GM06990 (cell line): Measurements from ENCODE around the gene PRICKLE2.

Source experiments
- DNase-seq: peaks from one replicate; pipeline ENCODE4 v3.0.0-alpha.2; 2011; ENCODE audit not compliant: insufficient read length; ENCODE audit errors: extremely low read depth
- H3K27me3 ChIP-seq: replicated peaks from 2 replicates; pipeline ENCODE4 v1.6.0; 2011; ENCODE audit warnings: low read length; ENCODE audit not compliant: control insufficient read depth, insufficient read depth
- H3K36me3 ChIP-seq: 2 replicates; pipeline ENCODE4 v1.5.1; 2011; ENCODE audit warnings: low read length; ENCODE audit not compliant: control insufficient read depth, insufficient read depth
- H3K4me3 ChIP-seq: replicated peaks from 2 replicates; pipeline ENCODE4 v1.5.1; 2011; ENCODE audit warnings: low read depth, mild to moderate bottlenecking, control low read depth, low read length
- TF ChIP-seq, protein P1 (sequence below): IDR thresholded peaks from 2 replicates; pipeline ENCODE4 v1.5.1; 2011; ENCODE audit warnings: low read length, control low read depth, mild to moderate bottlenecking, inconsistent platforms; ENCODE audit not compliant: insufficient read depth, poor library complexity, severe bottlenecking

The PRICKLE2 gene

DNA sequence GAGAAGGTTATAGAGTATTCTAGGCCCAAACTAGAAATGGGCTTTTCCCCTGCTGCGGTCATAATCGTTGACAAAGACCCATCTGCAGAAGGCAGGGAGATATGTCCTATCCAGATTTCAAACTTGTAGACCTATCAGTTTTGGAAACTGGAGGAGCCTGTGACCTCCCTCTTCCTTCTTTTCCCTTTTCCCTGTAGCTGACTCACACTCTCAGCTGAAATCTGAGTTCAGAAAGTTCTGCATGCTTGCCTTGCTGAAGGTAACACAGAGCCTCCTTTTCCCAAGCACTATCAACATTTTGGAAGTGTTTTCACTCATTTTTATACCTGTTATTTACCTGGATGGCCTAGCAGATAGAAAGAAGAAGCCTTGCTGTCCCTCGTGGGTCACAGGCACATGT, 142.9 kb downstream of the PRICKLE2 start:
- DNase-seq, result no peak
- TF ChIP-seq, protein P1, sequence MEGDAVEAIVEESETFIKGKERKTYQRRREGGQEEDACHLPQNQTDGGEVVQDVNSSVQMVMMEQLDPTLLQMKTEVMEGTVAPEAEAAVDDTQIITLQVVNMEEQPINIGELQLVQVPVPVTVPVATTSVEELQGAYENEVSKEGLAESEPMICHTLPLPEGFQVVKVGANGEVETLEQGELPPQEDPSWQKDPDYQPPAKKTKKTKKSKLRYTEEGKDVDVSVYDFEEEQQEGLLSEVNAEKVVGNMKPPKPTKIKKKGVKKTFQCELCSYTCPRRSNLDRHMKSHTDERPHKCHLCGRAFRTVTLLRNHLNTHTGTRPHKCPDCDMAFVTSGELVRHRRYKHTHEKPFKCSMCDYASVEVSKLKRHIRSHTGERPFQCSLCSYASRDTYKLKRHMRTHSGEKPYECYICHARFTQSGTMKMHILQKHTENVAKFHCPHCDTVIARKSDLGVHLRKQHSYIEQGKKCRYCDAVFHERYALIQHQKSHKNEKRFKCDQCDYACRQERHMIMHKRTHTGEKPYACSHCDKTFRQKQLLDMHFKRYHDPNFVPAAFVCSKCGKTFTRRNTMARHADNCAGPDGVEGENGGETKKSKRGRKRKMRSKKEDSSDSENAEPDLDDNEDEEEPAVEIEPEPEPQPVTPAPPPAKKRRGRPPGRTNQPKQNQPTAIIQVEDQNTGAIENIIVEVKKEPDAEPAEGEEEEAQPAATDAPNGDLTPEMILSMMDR, result no peak
- no peaks in the 10 kb centered on the region for H3K36me3 ChIP-seq
- H3K27me3 ChIP-seq, result no peaks in the 10 kb centered on the region
- no peak overlapping the region for H3K4me3 ChIP-seq

DNA sequence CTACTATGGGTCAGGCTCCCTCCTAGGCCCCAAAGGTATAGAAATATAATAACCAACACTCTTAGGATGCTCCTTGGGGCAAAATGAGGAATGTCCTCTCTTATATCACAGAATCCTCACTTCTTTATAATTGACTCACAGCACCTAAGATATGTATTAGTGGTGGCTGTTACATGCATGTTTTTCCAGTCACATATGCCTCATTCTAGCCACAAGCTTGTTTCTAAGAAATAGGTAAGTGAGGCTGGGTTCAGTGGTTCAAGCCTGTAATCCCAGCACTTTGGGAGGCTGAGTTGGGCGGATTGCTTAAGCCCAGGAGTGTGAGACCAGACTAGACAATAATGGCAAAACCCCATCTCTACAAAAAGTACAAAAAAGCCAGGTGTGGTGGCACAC, 144.0 kb downstream of the PRICKLE2 start:
- no peak for DNase-seq
- Histone ChIP-seq H3K36me3 (no peaks in the 10 kb centered on the region), H3K27me3 (no peaks in the 10 kb centered on the region), H3K4me3 (no peak overlapping the region)
- TF ChIP-seq, protein P1, result no peak

DNA sequence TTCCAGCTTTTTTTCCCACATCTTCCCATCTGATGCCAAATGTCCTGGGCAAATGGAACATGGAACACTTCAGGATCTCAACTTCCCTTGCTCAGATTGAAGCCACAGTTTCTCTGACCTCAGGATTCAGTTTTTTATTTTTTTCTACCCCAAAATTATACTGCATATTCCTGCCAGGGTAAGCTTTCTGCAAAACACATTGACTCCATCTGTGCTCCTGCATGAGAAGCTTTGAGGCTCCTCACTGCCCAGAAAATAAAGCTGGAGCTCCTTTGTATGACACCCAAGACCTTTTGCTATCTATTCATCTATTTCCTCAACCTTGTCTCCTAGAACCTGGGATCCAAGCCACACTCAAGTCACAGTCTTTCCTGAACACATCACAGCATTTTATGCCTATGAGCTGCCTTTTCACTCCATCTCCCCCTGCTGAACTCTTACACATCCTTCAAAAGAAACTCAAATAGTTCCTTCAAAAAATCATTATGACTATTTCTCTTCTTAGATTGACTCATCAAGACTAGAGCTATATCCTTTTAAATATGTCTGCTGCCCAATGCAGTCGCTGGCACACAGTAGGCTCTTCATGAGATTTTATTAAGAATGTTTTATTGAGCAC, 144.5 kb downstream of the PRICKLE2 start:
- TF ChIP-seq, protein P1, result no peak
- no peak overlapping the region for H3K4me3 ChIP-seq
- no peaks in the 10 kb centered on the region for H3K27me3 ChIP-seq
- H3K36me3 ChIP-seq, result no peaks in the 10 kb centered on the region
- no peak for DNase-seq

DNA sequence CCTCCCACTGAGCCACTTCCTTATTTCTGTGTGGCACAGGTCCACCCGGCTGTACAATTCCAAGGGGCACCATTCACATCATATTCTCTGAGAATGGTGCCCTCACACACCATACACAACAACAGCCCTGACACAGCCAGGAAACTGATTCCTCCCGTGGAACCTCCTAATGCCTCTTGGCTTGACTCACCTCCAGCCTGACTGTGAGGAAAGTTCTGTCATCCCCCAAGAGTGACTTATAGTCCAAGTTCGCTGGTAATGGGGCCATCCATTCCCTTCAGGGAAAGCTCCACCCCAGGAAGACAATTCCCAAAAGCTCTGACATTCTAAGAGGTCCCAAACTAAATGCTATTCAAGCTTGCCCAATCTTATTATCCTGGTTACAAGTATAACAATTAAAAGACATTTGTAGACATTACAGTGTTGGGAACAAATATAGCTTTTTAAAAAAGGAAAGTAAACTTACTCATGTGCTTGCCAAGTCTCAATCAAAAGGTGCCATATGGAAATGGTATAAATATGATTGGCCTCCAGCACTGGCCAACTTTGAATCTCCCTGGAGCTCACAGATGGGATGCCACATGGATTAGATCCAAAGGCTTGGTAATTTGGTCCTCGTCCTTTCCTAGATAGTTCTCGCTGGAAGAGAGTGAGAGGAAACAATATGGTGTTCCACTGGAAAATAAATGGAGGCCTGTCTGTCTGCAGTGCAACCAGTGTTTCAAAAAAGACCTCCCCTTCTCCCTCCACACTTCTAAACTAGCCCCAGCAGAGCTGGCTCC, 145.7 kb downstream of the PRICKLE2 start:
- DNase-seq, result no peak

DNA sequence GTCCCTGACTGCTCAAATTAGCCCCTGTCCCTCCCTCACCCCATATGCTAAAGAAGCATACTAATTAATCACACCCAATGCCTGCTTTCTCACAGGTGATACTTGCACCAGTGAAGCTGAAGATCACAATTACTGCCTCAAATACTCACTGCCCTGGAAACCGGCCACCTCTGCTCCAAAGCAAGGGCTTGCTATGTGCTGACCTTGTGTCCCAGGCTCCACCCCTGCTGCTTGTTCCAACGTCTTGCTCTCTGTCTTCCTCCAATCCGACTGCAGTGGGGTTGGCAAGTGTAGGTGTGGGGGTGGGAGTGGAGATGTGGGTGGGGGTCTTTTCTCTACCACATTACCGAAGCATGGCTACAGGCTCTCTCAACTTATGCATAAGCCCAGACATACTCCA, 146.3 kb downstream of the PRICKLE2 start:
- Histone ChIP-seq H3K27me3 (no peaks in the 10 kb centered on the region), H3K36me3 (no peaks in the 10 kb centered on the region), H3K4me3 (no peak overlapping the region)
- TF ChIP-seq, protein P1, result no peak
- no peak for DNase-seq

More for the DNA sequence above, 145.7 kb downstream of the PRICKLE2 start:
- Histone ChIP-seq H3K36me3 (no peaks in the 10 kb centered on the region), H3K27me3 (no peaks in the 10 kb centered on the region), H3K4me3 (no peak overlapping the region)
- TF ChIP-seq, protein P1, result no peak
